Mesendoderm (in vitro differentiated cells): Measurements from ENCODE around the gene RELL1.

Experiments used
- DNase-seq: peaks from one replicate; pipeline ENCODE4 v3.0.0; 2013
- H2AK5ac ChIP-seq: 2 replicates; pipeline ENCODE4 v1.6.1; 2013; ENCODE audit warnings: low read length, inconsistent platforms
- H2BK120ac ChIP-seq: 2 replicates; pipeline ENCODE4 v1.6.1; 2013; ENCODE audit warnings: low read depth, mild to moderate bottlenecking, low read length, moderate library complexity, mixed read lengths
- H2BK15ac ChIP-seq: replicated peaks from 2 replicates; pipeline ENCODE4 v1.6.1; 2013; ENCODE audit warnings: low read depth, mild to moderate bottlenecking, moderate library complexity
- H2BK5ac ChIP-seq: 2 replicates; pipeline ENCODE4 v1.6.1; 2013; ENCODE audit warnings: low read length, inconsistent platforms
- H3K18ac ChIP-seq: 2 replicates; pipeline ENCODE4 v1.6.1; 2013; ENCODE audit warnings: mild to moderate bottlenecking, low read length, mixed read lengths
- H3K23ac ChIP-seq: one replicate; pipeline ENCODE4 v1.6.1; 2013; ENCODE audit warnings: low read length
- H3K27ac ChIP-seq: 2 replicates; pipeline ENCODE4 v1.5.1; 2013; ENCODE audit warnings: low read depth, mild to moderate bottlenecking, inconsistent platforms, low read length, moderate library complexity
- H3K27me3 ChIP-seq: 2 replicates; pipeline ENCODE4 v1.6.1; 2013; ENCODE audit warnings: low read length, control low read depth, mild to moderate bottlenecking, inconsistent platforms; ENCODE audit not compliant: insufficient read depth, poor library complexity
- H3K36me3 ChIP-seq: 2 replicates; pipeline ENCODE4 v1.6.1; 2013; ENCODE audit warnings: low read length, inconsistent platforms; ENCODE audit not compliant: control insufficient read depth, insufficient read depth
- H3K4ac ChIP-seq: one replicate; pipeline ENCODE4 v1.6.1; 2013; ENCODE audit warnings: low read depth, mild to moderate bottlenecking, low read length, moderate library complexity
- H3K4me1 ChIP-seq: 2 replicates; pipeline ENCODE4 v1.6.1; 2013; ENCODE audit warnings: low read depth, low read length, inconsistent platforms; ENCODE audit not compliant: control insufficient read depth
- H3K4me2 ChIP-seq: 2 replicates; pipeline ENCODE4 v1.6.1; 2013; ENCODE audit warnings: low read length
- H3K4me3 ChIP-seq: 2 replicates; pipeline ENCODE4 v1.5.1; 2013; ENCODE audit warnings: mild to moderate bottlenecking, low read length
- H3K56ac ChIP-seq: one replicate; pipeline ENCODE4 v1.6.1; 2013; ENCODE audit warnings: low read length
- H3K79me1 ChIP-seq: 2 replicates; pipeline ENCODE4 v1.6.1; 2013; ENCODE audit warnings: low read length, inconsistent platforms
- H3K79me2 ChIP-seq: 2 replicates; pipeline ENCODE4 v1.6.1; 2013; ENCODE audit warnings: mild to moderate bottlenecking, low read length; ENCODE audit not compliant: control insufficient read depth, insufficient read depth
- H3K9ac ChIP-seq: 2 replicates; pipeline ENCODE4 v1.6.1; 2013; ENCODE audit warnings: low read length, inconsistent platforms
- H4K5ac ChIP-seq: one replicate; pipeline ENCODE4 v1.6.1; 2013; ENCODE audit warnings: low read length
- H4K8ac ChIP-seq: one replicate; pipeline ENCODE4 v1.6.1; 2013; ENCODE audit warnings: low read depth, mild to moderate bottlenecking, control low read depth, low read length, moderate library complexity
- WGBS: extraction: QIAGEN DNeasy Blood & Tissue Kit; methylation state at CpG from one replicate; pipeline ENCODE4 v1.1.7; 2013; ENCODE audit warnings: low lambda C conversion rate, missing lambda C conversion rate; ENCODE audit not compliant: insufficient coverage; ENCODE audit errors: extremely low coverage; 5-methylcytosine and 5-hydroxymethylcytosine counted together

The RELL1 gene

DNA sequence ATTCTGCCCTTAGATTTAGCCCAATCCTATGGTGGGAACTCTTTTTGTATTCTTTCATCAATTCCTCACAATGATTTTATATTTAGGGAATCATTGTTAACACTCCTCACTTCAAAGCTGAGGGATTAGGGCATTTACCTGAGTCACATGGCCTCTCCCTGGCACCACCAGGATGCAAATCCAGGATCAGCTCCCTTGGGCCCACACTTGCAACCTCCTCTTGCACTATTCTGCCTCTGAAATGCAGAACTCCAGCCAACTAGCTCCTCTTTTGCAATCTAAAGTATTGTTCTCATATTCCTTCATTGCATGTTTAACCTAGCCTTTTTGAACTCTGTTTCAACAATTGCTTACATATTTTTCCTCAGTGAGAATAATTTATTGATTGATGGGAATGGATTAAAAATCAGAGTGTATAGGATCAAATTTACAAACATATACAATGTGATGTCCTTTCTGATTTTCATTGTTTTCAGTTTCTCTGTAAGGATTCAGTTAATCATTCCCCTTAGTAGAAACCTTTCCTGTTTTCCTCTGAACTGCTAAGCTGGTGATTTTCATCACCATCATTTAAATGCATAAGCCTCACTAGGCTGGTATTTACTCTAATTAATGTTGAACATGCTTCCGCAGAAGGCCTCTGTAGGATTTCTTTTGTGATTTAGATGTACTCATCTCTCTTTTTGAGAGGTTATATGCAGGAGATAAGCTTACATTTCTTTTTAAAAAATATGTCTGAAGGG is 3.3 kb upstream of the RELL1 start:
- Histone ChIP-seq H2BK120ac (no peak overlapping the region), H3K36me3 (no peaks in the 10 kb centered on the region), H3K4me1 (peaks cover 5% of the 10 kb centered on the region), H3K4me2 (no peak overlapping the region), H4K5ac (no peak overlapping the region), H4K8ac (no peak overlapping the region), H3K4ac (no peak overlapping the region), H3K56ac (no peak overlapping the region), H3K18ac (no peak overlapping the region), H3K79me2 (no peaks in the 10 kb centered on the region), H3K9ac (no peak overlapping the region), H2BK5ac (no peak overlapping the region), H3K27me3 (no peaks in the 10 kb centered on the region), H3K27ac (no peak overlapping the region), H2BK15ac (no peak overlapping the region), H2AK5ac (no peak overlapping the region), H3K23ac (no peak overlapping the region), H3K79me1 (no peaks in the 10 kb centered on the region), H3K4me3 (no peak overlapping the region)
- DNase-seq = no peak
- WGBS = no CpG with 5 or more reads among the region's 1 CpG

DNA sequence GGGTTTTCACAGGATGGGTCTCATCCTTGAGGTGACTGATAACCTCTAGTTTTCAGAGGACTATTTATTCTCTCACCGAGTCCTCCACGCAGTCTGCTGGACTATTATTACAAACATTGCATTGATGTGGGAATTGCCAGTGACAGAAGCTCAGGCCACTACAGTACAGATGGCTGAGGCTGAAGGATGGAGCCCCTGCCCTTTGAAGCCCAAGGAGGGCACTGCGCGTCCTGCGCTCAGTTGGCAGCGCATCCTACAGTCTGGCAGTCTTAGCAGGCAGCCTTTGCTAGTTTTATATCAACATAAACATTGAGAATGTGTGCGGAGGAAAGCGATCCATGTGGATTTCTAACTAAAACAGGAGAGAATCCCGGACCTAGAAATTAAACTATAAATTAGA is 1.5 kb upstream of the RELL1 start:
- Histone ChIP-seq H3K79me1 (no peaks in the 10 kb centered on the region), H3K56ac (no peak overlapping the region), H3K23ac (no peak overlapping the region), H4K8ac (no peak overlapping the region), H3K27ac (no peak overlapping the region), H2BK15ac (no peak overlapping the region), H3K79me2 (no peaks in the 10 kb centered on the region), H3K4me2 (no peak overlapping the region), H3K18ac (no peak overlapping the region), H4K5ac (no peak overlapping the region), H3K4me3 (no peak overlapping the region), H3K9ac (no peak overlapping the region), H2BK5ac (no peak overlapping the region), H3K27me3 (no peaks in the 10 kb centered on the region), H3K4ac (no peak overlapping the region), H3K36me3 (no peaks in the 10 kb centered on the region), H3K4me1 (peaks cover 6% of the 10 kb centered on the region), H2BK120ac (no peak overlapping the region), H2AK5ac (no peak overlapping the region)
- WGBS = no CpG with 5 or more reads among the region's 9 CpGs
- DNase-seq = no peak

- DNase-seq = no peak
These were observed 1.0 kb upstream of the RELL1 start for GRCh38 chr4:37687194-37687562.

GRCh38 chr4:37685823-37686372 is 278 bp downstream of the RELL1 start:
- H3K4me1 ChIP-seq = peaks cover 8% of the 10 kb centered on the region
- WGBS = no CpG with 5 or more reads among the region's 75 CpGs
- H3K79me2 ChIP-seq = no peaks in the 10 kb centered on the region
- H2BK5ac ChIP-seq = peak overlapping the region; percentile 84
- H3K23ac ChIP-seq = peak overlapping the region; percentile 66
- no peak overlapping the region for H2BK120ac ChIP-seq
- peak overlapping the region; percentile 72 for H3K4me3 ChIP-seq
- H3K9ac ChIP-seq = peak overlapping the region; percentile 90
- H2BK15ac ChIP-seq = peak overlapping the region; percentile 28
- no peaks in the 10 kb centered on the region for H3K36me3 ChIP-seq
- H4K5ac ChIP-seq = no peak overlapping the region
- H3K4me2 ChIP-seq = peak overlapping the region; percentile 81
- peak overlapping the region; percentile 88 for H3K4ac ChIP-seq
- peak overlapping the region; percentile 5 for H3K27ac ChIP-seq
- H3K18ac ChIP-seq = peak overlapping the region; percentile 96
- no peak for DNase-seq
- no peaks in the 10 kb centered on the region for H3K27me3 ChIP-seq
- no peaks in the 10 kb centered on the region for H3K79me1 ChIP-seq
- no peak overlapping the region for H2AK5ac ChIP-seq
- no peak overlapping the region for H4K8ac ChIP-seq
- peak overlapping the region; percentile 93 for H3K56ac ChIP-seq

More at GRCh38 chr4:37687194-37687562, 1.0 kb upstream of the RELL1 start:
- no CpG with 5 or more reads among the region's 9 CpGs for WGBS
- Histone ChIP-seq H3K4me2 (peak overlapping the region; percentile 70), H3K56ac (peak overlapping the region; percentile 86), H4K8ac (no peak overlapping the region), H2AK5ac (no peak overlapping the region), H2BK15ac (no peak overlapping the region), H2BK5ac (no peak overlapping the region), H3K79me1 (no peaks in the 10 kb centered on the region), H3K9ac (peak overlapping the region; percentile 71), H3K4me3 (no peak overlapping the region), H3K18ac (no peak overlapping the region), H3K79me2 (no peaks in the 10 kb centered on the region), H3K23ac (no peak overlapping the region), H2BK120ac (no peak overlapping the region), H3K27me3 (no peaks in the 10 kb centered on the region), H3K27ac (no peak overlapping the region), H3K4ac (no peak overlapping the region), H4K5ac (no peak overlapping the region), H3K4me1 (peaks cover 8% of the 10 kb centered on the region), H3K36me3 (no peaks in the 10 kb centered on the region)

DNA sequence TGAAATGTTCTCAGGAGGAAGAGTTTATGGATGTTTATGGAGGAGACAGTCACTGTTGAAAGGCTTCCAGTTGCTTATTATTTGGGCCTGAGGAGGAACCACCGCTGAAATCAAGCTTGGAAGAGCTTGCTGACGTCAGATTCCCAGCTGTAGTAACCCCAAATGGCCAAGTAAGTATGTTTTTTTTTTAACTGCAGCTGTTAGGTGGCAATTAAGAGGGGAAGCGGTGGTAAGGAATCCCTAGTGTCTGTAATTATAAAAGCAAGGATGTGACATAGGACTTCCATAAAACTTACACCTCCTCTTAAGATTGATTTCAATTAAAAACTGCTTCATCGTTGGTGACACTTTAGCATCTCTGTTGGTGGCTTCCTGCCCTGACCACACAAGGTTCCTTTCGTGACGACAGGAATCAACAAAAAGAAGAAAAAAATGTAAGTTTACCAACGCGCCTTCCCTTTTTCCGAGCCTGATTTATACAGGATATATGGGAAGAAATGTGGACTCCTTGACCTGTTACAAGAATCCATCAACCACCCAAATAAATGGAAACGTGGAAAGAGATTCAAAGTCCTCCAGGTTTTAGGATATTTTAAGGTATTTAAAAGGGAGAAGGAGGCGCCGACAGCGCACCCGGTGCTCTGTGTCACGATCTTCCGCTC is 884 bp downstream of the RELL1 start:
- peak overlapping the region; percentile 72 for H3K4me3 ChIP-seq
- H2BK5ac ChIP-seq = no peak overlapping the region
- peak overlapping the region; percentile 96 for H3K18ac ChIP-seq
- H4K5ac ChIP-seq = no peak overlapping the region
- no peaks in the 10 kb centered on the region for H3K79me1 ChIP-seq
- H3K79me2 ChIP-seq = no peaks in the 10 kb centered on the region
- H3K4ac ChIP-seq = peak overlapping the region; percentile 88
- peak overlapping the region; percentile 5 for H3K27ac ChIP-seq
- H3K4me1 ChIP-seq = peaks cover 8% of the 10 kb centered on the region
- H2BK15ac ChIP-seq = peak overlapping the region; percentile 28
- no peak overlapping the region for H2AK5ac ChIP-seq
- H3K23ac ChIP-seq = no peak overlapping the region
- peak overlapping the region; percentile 90 for H3K9ac ChIP-seq
- WGBS = no CpG with 5 or more reads among the region's 16 CpGs
- H4K8ac ChIP-seq = no peak overlapping the region
- no peak overlapping the region for H2BK120ac ChIP-seq
- no peaks in the 10 kb centered on the region for H3K27me3 ChIP-seq
- no peaks in the 10 kb centered on the region for H3K36me3 ChIP-seq
- H3K56ac ChIP-seq = peak overlapping the region; percentile 93
- DNase-seq = peak; percentile 53
- H3K4me2 ChIP-seq = peak overlapping the region; percentile 81
